H9 (cell line): ENCODE measurements around the gene BCAR3. TPM values are rescaled to one million over a fixed set of nuclear protein-coding genes. Genes with fewer than 3 reads are reported as not detected.

Source experiments
- DNase-seq: peaks from one replicate; pipeline ENCODE4 v3.0.0-alpha.2; 2017
- H2AFZ ChIP-seq: one replicate; pipeline ENCODE4 v1.6.1; 2013; ENCODE audit warnings: mild to moderate bottlenecking, low read length, control low read depth, moderate library complexity
- H2AK5ac ChIP-seq: 2 replicates; pipeline ENCODE4 v1.6.1; 2013; ENCODE audit warnings: low read length, control low read depth, mixed read lengths; ENCODE audit not compliant: insufficient read length
- H2BK120ac ChIP-seq: one replicate; pipeline ENCODE4 v1.6.1; 2013; ENCODE audit warnings: low read depth, mild to moderate bottlenecking, low read length, control low read depth, inconsistent platforms; ENCODE audit not compliant: poor library complexity, severe bottlenecking
- H2BK12ac ChIP-seq: 2 replicates; pipeline ENCODE4 v1.6.1; 2013; ENCODE audit warnings: low read length, control low read depth, mixed read lengths, low read depth; ENCODE audit not compliant: insufficient read length
- H2BK15ac ChIP-seq: 2 replicates; pipeline ENCODE4 v1.6.1; 2013; ENCODE audit warnings: low read depth, low read length, control low read depth
- H2BK20ac ChIP-seq: one replicate; pipeline ENCODE4 v1.6.1; 2013; ENCODE audit warnings: low read depth, mild to moderate bottlenecking, low read length, control low read depth, inconsistent platforms; ENCODE audit not compliant: poor library complexity, severe bottlenecking
- H2BK5ac ChIP-seq: 2 replicates; pipeline ENCODE4 v1.6.1; 2013; ENCODE audit warnings: low read length, control low read depth, mixed read lengths; ENCODE audit not compliant: insufficient read length
- H3K14ac ChIP-seq: 2 replicates; pipeline ENCODE4 v1.6.1; 2013; ENCODE audit warnings: low read length, control low read depth; ENCODE audit not compliant: insufficient read depth
- H3K18ac ChIP-seq: 2 replicates; pipeline ENCODE4 v1.6.1; 2013; ENCODE audit warnings: low read depth, mild to moderate bottlenecking, mixed read lengths, low read length, control low read depth; ENCODE audit not compliant: insufficient read length
- H3K23ac ChIP-seq: 2 replicates; pipeline ENCODE4 v1.6.1; 2013; ENCODE audit warnings: low read length, control low read depth, mixed read lengths, low read depth; ENCODE audit not compliant: insufficient read length
- H3K23me2 ChIP-seq: 2 replicates; pipeline ENCODE4 v1.6.1; 2013; ENCODE audit warnings: low read depth, mild to moderate bottlenecking, mixed read lengths, low read length, control low read depth; ENCODE audit not compliant: insufficient read length, poor library complexity, severe bottlenecking
- H3K27ac ChIP-seq: 2 replicates; pipeline ENCODE4 v1.5.1; 2013; ENCODE audit warnings: low read length, control low read depth, mixed read lengths, low read depth; ENCODE audit not compliant: insufficient read length
- H3K27me3 ChIP-seq: 2 replicates; pipeline ENCODE4 v1.6.1; 2013; ENCODE audit warnings: low read length, control low read depth, inconsistent platforms; ENCODE audit not compliant: insufficient read depth
- H3K4ac ChIP-seq: 2 replicates; pipeline ENCODE4 v1.6.1; 2013; ENCODE audit warnings: low read depth, mild to moderate bottlenecking, control low read depth, inconsistent platforms, low read length, moderate library complexity
- H3K4me1 ChIP-seq: 2 replicates; pipeline ENCODE4 v1.6.1; 2013; ENCODE audit warnings: low read length, control low read depth, inconsistent platforms; ENCODE audit not compliant: insufficient read depth
- H3K4me2 ChIP-seq: 2 replicates; pipeline ENCODE4 v1.6.1; 2013; ENCODE audit warnings: low read length, control low read depth, mixed read lengths; ENCODE audit not compliant: insufficient read length, insufficient read depth
- H3K56ac ChIP-seq: 2 replicates; pipeline ENCODE4 v1.6.1; 2013; ENCODE audit warnings: low read depth, mild to moderate bottlenecking, mixed read lengths, low read length, control low read depth; ENCODE audit not compliant: insufficient read length
- H3K79me1 ChIP-seq: 2 replicates; pipeline ENCODE4 v1.6.1; 2013; ENCODE audit warnings: low read depth, mild to moderate bottlenecking, moderate library complexity, low read length, control low read depth, inconsistent platforms; ENCODE audit not compliant: insufficient read depth, poor library complexity, severe bottlenecking
- H3K79me2 ChIP-seq: 2 replicates; pipeline ENCODE4 v1.6.1; 2013; ENCODE audit warnings: low read length, control low read depth, inconsistent platforms; ENCODE audit not compliant: insufficient read depth
- H3K9ac ChIP-seq: 2 replicates; pipeline ENCODE4 v1.6.1; 2013; ENCODE audit warnings: low read length, control low read depth, mixed read lengths; ENCODE audit not compliant: insufficient read length; ENCODE audit errors: extremely low read depth
- H3K9me3 ChIP-seq: one replicate; pipeline ENCODE4 v1.6.1; 2013; ENCODE audit warnings: low read depth, low read length, inconsistent platforms; ENCODE audit not compliant: control insufficient read depth
- H3T11ph ChIP-seq: one replicate; pipeline ENCODE4 v1.6.1; 2013; ENCODE audit warnings: mild to moderate bottlenecking, low read length, control low read depth, inconsistent platforms
- H4K20me1 ChIP-seq: one replicate; pipeline ENCODE4 v1.6.1; 2013; ENCODE audit not compliant: control insufficient read depth, insufficient read length, insufficient read depth
- H4K5ac ChIP-seq: 2 replicates; pipeline ENCODE4 v1.6.1; 2013; ENCODE audit warnings: low read depth, mild to moderate bottlenecking, mixed read lengths, low read length, control low read depth; ENCODE audit not compliant: insufficient read length
- H4K8ac ChIP-seq: replicated peaks from 2 replicates; pipeline ENCODE4 v1.6.1; 2013; ENCODE audit warnings: low read length, control low read depth, mixed read lengths, low read depth; ENCODE audit not compliant: insufficient read length
- H4K91ac ChIP-seq: 2 replicates; pipeline ENCODE4 v1.6.1; 2013; ENCODE audit warnings: low read depth, mild to moderate bottlenecking, moderate library complexity, mixed read lengths, low read length, control low read depth; ENCODE audit not compliant: insufficient read length
- H3K27ac Mint-ChIP-seq, 3 experiments: 2 replicates in 2 of 3; 3 replicates in 1 of 3; pipeline ENCODE4 v1.8.0; 2020 to 2021; ENCODE audit warnings: mixed read lengths in 3 of 3, mild to moderate bottlenecking in 1 of 3, moderate library complexity in 1 of 3
- H3K27me3 Mint-ChIP-seq: 2 replicates; pipeline ENCODE4 v1.8.0; 2021; ENCODE audit warnings: low read depth, mild to moderate bottlenecking, moderate library complexity, mixed read lengths
- H3K36me3 Mint-ChIP-seq, 3 experiments: 2 replicates in 2 of 3; 3 replicates in 1 of 3; pipeline ENCODE4 v1.8.0; 2020 to 2021; ENCODE audit warnings: low read depth in 3 of 3, mixed read lengths in 3 of 3; ENCODE audit not compliant: insufficient read depth in 1 of 3
- H3K4me1 Mint-ChIP-seq, 2 experiments: 2 replicates each; pipeline ENCODE4 v1.8.0; 2020; ENCODE audit warnings: mixed read lengths in 2 of 2
- H3K4me3 Mint-ChIP-seq, 2 experiments: 2 replicates in 1 of 2; 3 replicates in 1 of 2; pipeline ENCODE4 v1.8.0; 2020 to 2021; ENCODE audit warnings: mild to moderate bottlenecking in 2 of 2, mixed read lengths in 2 of 2, moderate library complexity in 1 of 2
- H3K9me3 Mint-ChIP-seq, 2 experiments: 2 replicates in 1 of 2; 3 replicates in 1 of 2; pipeline ENCODE4 v1.8.0; 2020; ENCODE audit warnings: mild to moderate bottlenecking in 2 of 2, mixed read lengths in 2 of 2, moderate library complexity in 1 of 2
- CTCF ChIP-seq: fragments of 200-600 bp; sonication (generic); conservative IDR thresholded peaks from 3 replicates; pipeline ENCODE4 v1.8.0; 2021; ENCODE audit warnings: antibody characterized with exemption, mild to moderate bottlenecking
- WGBS: extraction: QIAGEN DNeasy Blood & Tissue Kit; methylation state at CpG from one replicate; pipeline ENCODE4 v1.1.7; 2013; ENCODE audit warnings: missing lambda C conversion rate, low lambda C conversion rate, mixed read lengths; ENCODE audit not compliant: insufficient read length; ENCODE audit errors: extremely low coverage; 5-methylcytosine and 5-hydroxymethylcytosine counted together
- total RNA-seq: library from RNA; stranded (reverse); gene quantifications from 2 replicates; pipeline ENCODE4 v1.2.1, GENCODE V29; 2021

BCAR3 gene
- total RNA-seq, 1 experiment from 2014 or later: 4.9 TPM

GRCh38 chr1:93549811-93550210, 131.8 kb downstream of the BCAR3 start:
- no peak overlapping the region for H3K14ac ChIP-seq
- H3K36me3 Mint-ChIP-seq: peaks cover 16 to 78% (median 60%) of the 10 kb centered on the region in 3 experiments
- no peak overlapping the region for H3K27ac ChIP-seq
- H3K56ac ChIP-seq: no peak overlapping the region
- no peak overlapping the region for H3K4me2 ChIP-seq
- H3K27me3 Mint-ChIP-seq: no peaks in the 10 kb centered on the region; the same call in 1 of the 2 replicates
- no peak for DNase-seq
- no peaks in the 10 kb centered on the region for H3K9me3 ChIP-seq
- no peak overlapping the region for H2BK15ac ChIP-seq
- no peak overlapping the region for H4K91ac ChIP-seq
- WGBS: no CpG with 5 or more reads among the region's 4 CpGs
- H2BK12ac ChIP-seq: no peak overlapping the region
- no peak overlapping the region for H4K8ac ChIP-seq
- H4K20me1 ChIP-seq: no peaks in the 10 kb centered on the region
- H3K23me2 ChIP-seq: no peaks in the 10 kb centered on the region
- H3K79me2 ChIP-seq: no peaks in the 10 kb centered on the region
- peaks cover 4% of the 10 kb centered on the region; the same call in 1 of the 2 replicates for H3K4me1 ChIP-seq
- H3K4ac ChIP-seq: no peak overlapping the region
- no peak overlapping the region for H3K4me3 Mint-ChIP-seq
- no peak for TF ChIP-seq CTCF
- H3K9me3 Mint-ChIP-seq: no peaks in the 10 kb centered on the region
- no peak overlapping the region for H2BK5ac ChIP-seq
- no peaks in the 10 kb centered on the region for H3K27me3 ChIP-seq
- no peak overlapping the region for H3K27ac Mint-ChIP-seq
- no peaks in the 10 kb centered on the region for H3K79me1 ChIP-seq
- no peak overlapping the region for H4K5ac ChIP-seq
- no peak overlapping the region for H2AK5ac ChIP-seq
- peaks cover 31 to 44% of the 10 kb centered on the region in 2 experiments for H3K4me1 Mint-ChIP-seq
- no peak overlapping the region for H2BK120ac ChIP-seq
- H3K23ac ChIP-seq: no peak overlapping the region
- H2AFZ ChIP-seq: no peak overlapping the region
- no peak overlapping the region for H2BK20ac ChIP-seq
- no peak overlapping the region for H3T11ph ChIP-seq
- no peak overlapping the region for H3K18ac ChIP-seq
- no peak overlapping the region for H3K9ac ChIP-seq
